Thyroid gland (tissue), 4 donors: ENCODE measurements around the gene USP15.

Source experiments
- CTCF ChIP-seq, 6 experiments: fragments of 200-600 bp in 3 of 6; fragments of 450-650 bp in 3 of 6; sonication (generic) in 3 of 6; IDR thresholded peaks; one replicate each; pipeline ENCODE4 v1.5.1; 2016 to 2019; ENCODE audit warnings: antibody characterized with exemption in 6 of 6, mild to moderate bottlenecking in 2 of 6, inconsistent platforms in 1 of 6, moderate library complexity in 1 of 6
- POLR2A ChIP-seq, 2 donors: fragments of 450-650 bp; IDR thresholded peaks; one replicate each; pipeline ENCODE4 v1.6.1; 2017; ENCODE audit warnings: antibody characterized with exemption in 2 of 2, mild to moderate bottlenecking in 2 of 2, moderate library complexity in 1 of 2

GRCh38 chr12:62301080-62301798 is 41.0 kb downstream of the USP15 start:
- TF ChIP-seq CTCF (IDR thresholded peaks at IDR 0.05) (no peak), POLR2A (IDR thresholded peaks at IDR 0.05) (no peak)
